Measurements from ENCODE around the gene AZIN2.
A peak's percentile ranks its signal among the peaks of the same experiment; 100 is the strongest.

The AZIN2 gene

GRCh38 chr1:33080885-33081553 lies at the start of gene AZIN2:
TSS of gene AZIN2 (plus strand) at chr1:33081153. CDS start at chr1:33082250, 1,097 bp downstream.
- no peaks in the 10 kb centered on the region for H3K9me3 ChIP-seq (ENCODE audit: control insufficient read depth, low read depth, low read length)
- H3K27ac ChIP-seq (ENCODE audit: low read length), result no peak within 1 kb of the TSS
- no peaks in the 10 kb centered on the region for H3K4me1 ChIP-seq (ENCODE audit: control insufficient read depth, low read depth, low read length)
- no peak within 1 kb of the TSS for H3K9ac ChIP-seq (ENCODE audit: low read length)
- peak within 1 kb of the TSS; percentile 64 for H3K4me3 ChIP-seq (ENCODE audit: low read length)
- peaks cover 50% of the 10 kb centered on the region for H3K27me3 ChIP-seq (ENCODE audit: control insufficient read depth, insufficient read depth, low read length)
- no peaks in the 10 kb centered on the region for H3K36me3 ChIP-seq (ENCODE audit: control insufficient read depth, low read depth, low read length)

GRCh38 chr1:33031506-33031905 lies 49.4 kb upstream of the AZIN2 start:
- Histone ChIP-seq H3K36me3 (ENCODE audit: control insufficient read depth, low read depth, low read length) (peaks cover 23% of the 10 kb centered on the region), H3K27ac (ENCODE audit: low read length) (no peak overlapping the region), H3K27me3 (ENCODE audit: control insufficient read depth, insufficient read depth, low read length) (no peaks in the 10 kb centered on the region), H3K4me1 (ENCODE audit: control insufficient read depth, low read depth, low read length) (peaks cover 8% of the 10 kb centered on the region), H3K9me3 (ENCODE audit: control insufficient read depth, low read depth, low read length) (no peaks in the 10 kb centered on the region), H3K9ac (ENCODE audit: low read length) (no peak overlapping the region), H3K4me3 (ENCODE audit: low read length) (no peak overlapping the region)

DNA sequence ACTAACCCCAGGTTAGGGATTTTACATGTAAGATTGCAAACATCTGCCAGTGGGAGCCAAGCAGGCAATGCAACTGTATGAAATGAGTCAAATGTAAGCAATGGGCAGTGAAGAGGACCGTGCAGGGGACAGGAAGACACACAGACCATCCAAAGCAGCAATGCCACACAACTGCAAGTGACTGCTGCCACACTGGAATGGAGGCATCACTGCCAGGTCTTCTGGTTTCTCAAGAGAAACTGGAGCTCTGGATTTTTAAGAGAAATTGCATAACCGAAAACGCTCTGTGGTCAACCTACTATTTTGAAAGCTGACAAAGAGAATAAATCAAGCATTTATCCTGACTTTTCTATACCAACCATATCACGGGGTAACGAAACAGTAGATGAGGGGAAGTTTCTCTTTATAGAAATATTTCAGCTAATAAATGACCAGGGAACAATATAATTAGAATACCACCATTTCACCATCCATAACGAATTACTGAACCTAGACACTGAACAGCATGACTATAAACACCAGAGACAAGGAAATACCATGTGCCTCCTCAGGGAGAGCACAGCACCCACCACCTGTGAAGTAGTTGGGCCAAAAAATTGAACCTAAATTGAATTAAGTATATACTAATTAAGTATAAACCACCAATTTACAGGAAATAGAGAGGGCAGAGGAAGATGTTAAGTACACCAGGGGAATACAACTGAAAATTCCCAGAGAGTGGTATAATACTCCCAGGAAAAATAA lies 48.7 kb upstream of the AZIN2 start:
- Histone ChIP-seq H3K36me3 (ENCODE audit: control insufficient read depth, low read depth, low read length) (peaks cover 23% of the 10 kb centered on the region), H3K9ac (ENCODE audit: low read length) (no peak overlapping the region), H3K27ac (ENCODE audit: low read length) (no peak overlapping the region)

GRCh38 chr1:33036051-33036525 lies 44.9 kb upstream of the AZIN2 start:
- Histone ChIP-seq H3K9ac (ENCODE audit: low read length) (peak overlapping the region; percentile 67), H3K4me1 (ENCODE audit: control insufficient read depth, low read depth, low read length) (peaks cover 4% of the 10 kb centered on the region), H3K27ac (ENCODE audit: low read length) (no peak overlapping the region)

More for the DNA sequence above, 48.7 kb upstream of the AZIN2 start:
- H3K9me3 ChIP-seq (ENCODE audit: control insufficient read depth, low read depth, low read length), result peaks cover 2% of the 10 kb centered on the region
- no peak overlapping the region for H3K4me3 ChIP-seq (ENCODE audit: low read length)
- H3K27me3 ChIP-seq (ENCODE audit: control insufficient read depth, insufficient read depth, low read length), result peaks cover 3% of the 10 kb centered on the region
- peaks cover 8% of the 10 kb centered on the region for H3K4me1 ChIP-seq (ENCODE audit: control insufficient read depth, low read depth, low read length)

GRCh38 chr1:33036526-33037503 lies 44.1 kb upstream of the AZIN2 start, which contains the start of gene AK2:
TSS of gene AK2 (minus strand) at chr1:33036883. CDS start at chr1:33036828, 55 bp downstream.
- Histone ChIP-seq H3K9me3 (ENCODE audit: control insufficient read depth, low read depth, low read length) (peaks cover 3% of the 10 kb centered on the region), H3K27me3 (ENCODE audit: control insufficient read depth, insufficient read depth, low read length) (peaks cover 13% of the 10 kb centered on the region), H3K36me3 (ENCODE audit: control insufficient read depth, low read depth, low read length) (no peaks in the 10 kb centered on the region), H3K27ac (ENCODE audit: low read length) (no peak within 1 kb of the TSS), H3K4me3 (ENCODE audit: low read length) (peak within 1 kb of the TSS; percentile 72), H3K4me1 (ENCODE audit: control insufficient read depth, low read depth, low read length) (peaks cover 4% of the 10 kb centered on the region), H3K9ac (ENCODE audit: low read length) (peak within 1 kb of the TSS; percentile 67)

More at GRCh38 chr1:33036051-33036525, 44.9 kb upstream of the AZIN2 start:
- Histone ChIP-seq H3K9me3 (ENCODE audit: control insufficient read depth, low read depth, low read length) (peaks cover 3% of the 10 kb centered on the region), H3K4me3 (ENCODE audit: low read length) (peak overlapping the region; percentile 72), H3K27me3 (ENCODE audit: control insufficient read depth, insufficient read depth, low read length) (peaks cover 13% of the 10 kb centered on the region), H3K36me3 (ENCODE audit: control insufficient read depth, low read depth, low read length) (peaks cover 5% of the 10 kb centered on the region)

GRCh38 chr1:33039840-33040239 lies 41.1 kb upstream of the AZIN2 start:
- peaks cover 4% of the 10 kb centered on the region for H3K4me1 ChIP-seq (ENCODE audit: control insufficient read depth, low read depth, low read length)

DNA sequence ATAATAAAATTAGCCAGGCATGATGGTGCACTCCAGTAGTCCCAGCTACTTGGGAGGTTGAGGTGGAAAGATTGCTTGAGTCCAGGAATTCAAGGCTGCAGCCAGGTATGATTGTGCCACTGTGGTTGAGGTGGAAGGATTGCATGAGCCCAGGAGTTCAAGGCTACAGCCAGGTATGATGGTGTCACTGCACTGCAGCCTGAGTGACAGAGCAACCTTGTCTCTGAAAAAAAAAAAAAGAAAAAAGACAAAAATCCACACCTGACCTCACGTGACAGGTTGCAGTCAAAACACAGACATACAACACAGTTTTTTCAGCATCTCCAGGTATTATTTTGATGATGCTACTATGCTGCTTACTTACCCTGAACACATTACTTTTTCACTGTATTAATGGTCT lies 39.9 kb upstream of the AZIN2 start:
- Histone ChIP-seq H3K9ac (ENCODE audit: low read length) (no peak overlapping the region), H3K4me1 (ENCODE audit: control insufficient read depth, low read depth, low read length) (no peaks in the 10 kb centered on the region), H3K36me3 (ENCODE audit: control insufficient read depth, low read depth, low read length) (no peaks in the 10 kb centered on the region), H3K4me3 (ENCODE audit: low read length) (no peak overlapping the region), H3K27me3 (ENCODE audit: control insufficient read depth, insufficient read depth, low read length) (peaks cover 13% of the 10 kb centered on the region), H3K9me3 (ENCODE audit: control insufficient read depth, low read depth, low read length) (peaks cover 3% of the 10 kb centered on the region), H3K27ac (ENCODE audit: low read length) (no peak overlapping the region)

More at GRCh38 chr1:33039840-33040239, 41.1 kb upstream of the AZIN2 start:
- H3K4me3 ChIP-seq (ENCODE audit: low read length), result no peak overlapping the region
- no peaks in the 10 kb centered on the region for H3K36me3 ChIP-seq (ENCODE audit: control insufficient read depth, low read depth, low read length)
- H3K9ac ChIP-seq (ENCODE audit: low read length), result no peak overlapping the region
- H3K9me3 ChIP-seq (ENCODE audit: control insufficient read depth, low read depth, low read length), result peaks cover 3% of the 10 kb centered on the region
- peaks cover 13% of the 10 kb centered on the region for H3K27me3 ChIP-seq (ENCODE audit: control insufficient read depth, insufficient read depth, low read length)
- H3K27ac ChIP-seq (ENCODE audit: low read length), result no peak overlapping the region

GRCh38 chr1:33042831-33043230 lies 38.1 kb upstream of the AZIN2 start:
- H3K9ac ChIP-seq (ENCODE audit: low read length), result no peak overlapping the region
- no peaks in the 10 kb centered on the region for H3K9me3 ChIP-seq (ENCODE audit: control insufficient read depth, low read depth, low read length)
- H3K4me3 ChIP-seq (ENCODE audit: low read length), result no peak overlapping the region
- no peaks in the 10 kb centered on the region for H3K4me1 ChIP-seq (ENCODE audit: control insufficient read depth, low read depth, low read length)
- no peaks in the 10 kb centered on the region for H3K36me3 ChIP-seq (ENCODE audit: control insufficient read depth, low read depth, low read length)
- H3K27me3 ChIP-seq (ENCODE audit: control insufficient read depth, insufficient read depth, low read length), result peaks cover 4% of the 10 kb centered on the region
- H3K27ac ChIP-seq (ENCODE audit: low read length), result no peak overlapping the region

GRCh38 chr1:33043267-33044092 lies 37.5 kb upstream of the AZIN2 start:
- H3K9me3 ChIP-seq (ENCODE audit: control insufficient read depth, low read depth, low read length), result no peaks in the 10 kb centered on the region
- H3K27me3 ChIP-seq (ENCODE audit: control insufficient read depth, insufficient read depth, low read length), result no peaks in the 10 kb centered on the region
- H3K9ac ChIP-seq (ENCODE audit: low read length), result no peak overlapping the region
- no peak overlapping the region for H3K4me3 ChIP-seq (ENCODE audit: low read length)
- H3K36me3 ChIP-seq (ENCODE audit: control insufficient read depth, low read depth, low read length), result no peaks in the 10 kb centered on the region
- no peak overlapping the region for H3K27ac ChIP-seq (ENCODE audit: low read length)
- no peaks in the 10 kb centered on the region for H3K4me1 ChIP-seq (ENCODE audit: control insufficient read depth, low read depth, low read length)

DNA sequence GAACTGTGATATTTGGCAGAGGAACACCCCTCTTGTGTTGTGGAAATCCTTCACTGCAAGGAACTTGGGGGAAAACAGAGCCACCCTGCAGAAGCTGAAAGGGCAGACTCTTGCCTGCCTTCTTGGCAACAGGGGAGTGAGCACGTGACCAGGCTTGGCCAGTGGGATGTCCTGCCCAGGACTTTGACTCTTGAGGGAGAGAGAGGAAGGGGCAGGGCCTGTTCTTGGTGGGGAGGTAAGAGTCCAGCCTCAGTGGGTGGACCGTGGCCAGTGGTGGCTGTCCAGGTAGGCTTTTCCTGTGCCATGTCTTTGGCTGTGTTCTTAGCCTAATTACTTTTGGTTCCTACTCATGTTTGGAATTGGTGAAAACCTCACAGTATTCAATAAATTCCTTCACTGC lies 35.7 kb upstream of the AZIN2 start:
- Histone ChIP-seq H3K27me3 (ENCODE audit: control insufficient read depth, insufficient read depth, low read length) (no peaks in the 10 kb centered on the region), H3K9me3 (ENCODE audit: control insufficient read depth, low read depth, low read length) (no peaks in the 10 kb centered on the region), H3K4me3 (ENCODE audit: low read length) (no peak overlapping the region), H3K27ac (ENCODE audit: low read length) (no peak overlapping the region), H3K4me1 (ENCODE audit: control insufficient read depth, low read depth, low read length) (no peaks in the 10 kb centered on the region), H3K36me3 (ENCODE audit: control insufficient read depth, low read depth, low read length) (no peaks in the 10 kb centered on the region), H3K9ac (ENCODE audit: low read length) (no peak overlapping the region)
